ENCODE measurements around the gene DGAT2.

GRCh38 chr11:75785187-75785586 is 16.6 kb downstream of the DGAT2 start:
- TF ChIP-seq EP300 (IDR thresholded peaks at IDR 0.05; ENCODE audit: borderline replicate concordance) (no peak), EGR1 (IDR thresholded peaks at IDR 0.05) (no peak), FOXM1 (IDR thresholded peaks at IDR 0.05; ENCODE audit: borderline replicate concordance, low read depth) (no peak), CEBPB (IDR thresholded peaks at IDR 0.05) (no peak), REST (IDR thresholded peaks at IDR 0.05; ENCODE audit: low read depth) (no peak), NFIC (IDR thresholded peaks at IDR 0.05) (no peak), MAX (IDR thresholded peaks at IDR 0.05) (no peak), TCF12 (IDR thresholded peaks at IDR 0.05; ENCODE audit: low read depth) (no peak)

All from Ishikawa (cell line).